HG02571 (cell line): ENCODE measurements around the gene COG5.
"Not testable (repeated sequence)": the region's sequence is repeated elsewhere in the genome, so short reads cannot be mapped to it uniquely, and the experiment has no call there.

Experiments used
- ATAC-seq: cut with Tn5 transposase; IDR thresholded peaks from one replicate; pipeline ENCODE4 v1.9.1; 2021; ENCODE audit warnings: mild to moderate bottlenecking, moderate library complexity; ENCODE audit not compliant: unreplicated experiment

The COG5 gene

DNA sequence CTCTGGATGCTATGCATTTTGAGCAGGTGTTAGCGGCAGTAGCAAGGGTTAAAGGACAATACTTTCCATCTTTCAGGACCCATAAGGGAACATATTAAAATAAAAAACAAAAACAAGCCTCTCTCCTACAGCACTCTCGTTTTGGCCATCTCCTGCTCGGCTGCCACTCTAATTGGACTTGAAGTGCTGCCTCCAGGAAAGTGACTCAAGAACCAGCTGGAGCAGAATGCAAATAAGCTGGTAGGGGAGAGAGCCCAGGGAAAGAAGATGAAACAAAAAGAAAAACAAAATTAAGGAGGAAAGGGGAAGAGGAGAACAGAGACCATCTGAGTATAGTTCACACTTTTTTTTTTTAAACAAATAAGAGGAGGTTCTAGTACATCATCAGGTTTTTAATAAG, 329.3 kb downstream of the COG5 start:
- no peak for ATAC-seq

DNA sequence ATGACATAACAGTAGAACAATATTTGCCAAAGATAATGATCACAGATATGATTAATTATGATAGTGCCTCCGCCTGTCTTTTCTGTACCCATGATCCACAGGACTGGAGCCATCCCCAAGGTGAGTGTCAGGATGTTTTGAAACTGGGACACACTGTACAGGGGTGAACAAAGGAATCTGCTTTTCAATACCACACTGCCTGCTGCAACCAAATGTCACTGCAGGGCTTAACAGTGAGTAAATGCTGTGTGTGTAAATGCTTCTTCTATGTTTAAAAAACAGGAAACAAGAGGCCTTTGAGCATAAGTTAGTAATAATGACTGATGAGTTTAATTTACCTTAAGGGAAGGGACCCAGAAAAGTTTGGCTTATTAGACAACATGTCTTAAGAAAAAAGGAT, 329.7 kb downstream of the COG5 start:
- no peak for ATAC-seq

DNA sequence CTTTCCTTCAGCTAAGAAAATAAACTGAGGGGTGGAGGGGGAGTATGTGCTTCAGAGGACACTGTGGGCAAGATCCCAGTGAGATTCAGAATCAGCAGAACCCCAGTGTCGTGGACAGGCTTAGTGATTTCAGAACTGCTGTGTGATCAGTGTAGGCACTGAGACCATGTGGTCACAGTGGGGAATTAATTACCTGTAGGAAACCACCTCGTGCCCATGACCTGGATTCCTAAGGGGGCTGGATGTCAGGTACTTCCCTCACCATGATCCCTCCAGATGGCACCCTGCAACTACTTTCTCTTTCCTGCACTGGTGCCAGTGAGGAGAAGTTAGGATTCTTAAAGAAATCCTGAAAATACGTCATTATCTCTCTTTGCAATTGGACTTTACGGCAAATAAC, 330.5 kb downstream of the COG5 start:
- ATAC-seq, result no peak

DNA sequence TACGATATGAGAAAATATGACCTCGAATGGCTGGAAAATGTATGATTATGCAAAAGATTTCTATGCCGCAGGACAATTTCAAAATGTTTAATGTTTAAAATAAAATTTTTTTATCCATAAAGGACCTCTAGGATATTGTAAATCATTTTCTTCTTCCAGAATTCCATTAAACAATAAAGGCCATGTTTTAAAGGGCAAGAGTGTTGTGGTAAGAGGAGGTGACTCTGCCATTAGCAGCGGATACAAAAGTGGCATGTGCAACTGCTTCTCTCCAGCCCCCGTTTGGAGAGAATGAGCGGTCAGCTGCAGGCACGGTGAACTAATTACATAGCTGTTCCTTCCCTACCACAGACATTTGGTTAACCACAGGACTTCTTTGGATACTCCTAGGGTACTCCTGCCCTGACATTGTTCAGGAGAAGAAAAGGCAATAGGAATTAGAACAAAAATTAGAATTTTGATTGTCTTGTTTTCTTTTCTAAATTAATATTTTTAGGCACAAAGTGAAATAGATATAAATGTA, 331.1 kb downstream of the COG5 start:
- no peak for ATAC-seq

DNA sequence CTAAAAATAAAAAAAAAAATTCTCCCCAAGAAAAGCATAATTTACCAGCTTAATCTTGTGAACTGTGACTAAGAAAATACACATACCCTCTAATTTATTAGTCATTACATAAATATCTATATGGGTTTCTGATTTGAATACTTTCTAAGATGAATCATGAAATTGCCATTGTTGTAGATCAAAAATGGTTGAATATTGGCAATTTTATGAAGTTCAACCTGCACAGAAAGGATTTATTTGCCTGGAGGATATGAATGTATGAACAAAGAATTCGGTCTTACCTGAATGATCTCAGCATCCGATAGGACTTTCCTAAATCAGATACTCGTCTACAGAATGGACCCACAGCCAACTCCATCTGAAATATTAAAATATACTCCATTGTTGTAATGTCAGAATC, 333.4 kb downstream of the COG5 start:
- no peak for ATAC-seq

DNA sequence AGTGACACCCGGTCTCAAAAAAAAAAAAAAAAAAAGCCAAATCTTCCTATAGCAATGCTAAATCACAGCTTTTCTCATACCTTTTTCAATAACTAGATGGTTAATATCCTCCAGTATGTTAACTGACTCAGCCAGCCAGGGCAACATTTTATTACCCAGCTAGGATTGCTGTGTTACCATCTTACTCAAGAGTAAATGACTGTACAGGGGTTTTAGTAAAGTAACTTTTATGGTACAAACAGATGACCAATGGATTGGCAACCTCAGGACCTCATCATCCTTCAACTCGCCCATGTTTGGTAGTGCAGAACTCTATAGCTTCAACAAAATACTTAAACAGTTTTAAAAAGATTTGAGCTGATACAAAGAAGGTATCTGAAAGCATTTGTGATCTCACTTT, 335.4 kb downstream of the COG5 start:
- no peak for ATAC-seq

DNA sequence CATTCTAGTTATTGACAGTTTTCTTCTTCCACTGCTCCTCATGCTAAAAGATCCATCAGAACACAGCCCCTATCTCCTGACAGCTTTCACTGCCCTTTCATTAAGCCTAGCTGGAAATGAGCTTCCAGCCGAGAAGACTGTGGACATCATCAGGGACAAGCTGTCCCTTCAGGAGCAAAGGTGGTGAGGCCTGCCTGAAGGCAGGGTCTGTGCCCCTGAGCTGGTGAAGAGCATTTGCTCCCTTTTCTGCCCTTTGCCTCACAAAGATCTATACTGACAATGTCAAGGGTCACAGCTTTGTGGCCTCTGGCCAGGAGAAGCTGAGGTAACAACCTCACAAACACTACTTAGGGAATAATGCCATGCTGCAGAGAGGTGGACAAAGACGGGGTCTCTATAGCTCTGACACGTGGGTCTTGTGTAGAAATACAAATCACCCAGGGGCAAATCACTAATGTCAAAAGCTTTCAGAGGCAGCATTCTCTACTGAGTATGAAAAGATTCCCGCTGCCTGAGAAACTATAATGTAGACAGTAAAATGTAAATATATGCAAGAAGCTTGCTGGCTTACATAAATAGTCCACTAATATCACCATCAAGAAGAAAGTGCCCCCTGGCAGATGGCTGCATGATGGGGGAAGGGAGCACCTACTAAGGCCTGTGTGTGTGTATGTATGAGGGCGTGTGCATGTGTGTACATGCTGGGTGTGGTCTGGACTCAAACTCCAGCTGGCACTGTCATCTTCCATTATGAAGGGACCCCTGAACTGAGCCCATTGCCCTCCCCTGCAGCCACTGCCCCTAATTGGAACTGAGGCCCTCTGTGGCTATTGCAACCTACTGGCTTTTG, 339.1 kb downstream of the COG5 start:
- no peak for ATAC-seq

DNA sequence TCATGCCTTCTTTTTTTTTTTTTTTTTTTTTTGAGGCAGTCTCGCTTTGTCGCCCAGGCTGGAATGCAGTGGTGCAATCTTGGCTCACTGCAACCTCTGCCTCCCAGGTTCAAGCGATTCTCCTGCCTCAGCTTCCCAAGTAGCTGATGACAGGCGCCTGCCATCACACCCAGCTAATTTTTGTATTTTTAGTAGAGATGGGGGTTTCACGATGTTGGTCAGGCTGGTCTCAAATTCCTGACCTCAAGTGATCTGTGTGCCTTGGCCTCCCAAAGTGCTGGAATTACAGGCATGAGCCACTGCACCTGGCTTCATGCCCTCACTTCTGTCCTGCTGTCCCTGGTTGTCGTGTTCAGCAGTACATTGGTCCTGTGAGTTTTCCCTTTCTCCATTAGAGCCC, 342.9 kb downstream of the COG5 start:
- ATAC-seq, result not testable (repeated sequence)

DNA sequence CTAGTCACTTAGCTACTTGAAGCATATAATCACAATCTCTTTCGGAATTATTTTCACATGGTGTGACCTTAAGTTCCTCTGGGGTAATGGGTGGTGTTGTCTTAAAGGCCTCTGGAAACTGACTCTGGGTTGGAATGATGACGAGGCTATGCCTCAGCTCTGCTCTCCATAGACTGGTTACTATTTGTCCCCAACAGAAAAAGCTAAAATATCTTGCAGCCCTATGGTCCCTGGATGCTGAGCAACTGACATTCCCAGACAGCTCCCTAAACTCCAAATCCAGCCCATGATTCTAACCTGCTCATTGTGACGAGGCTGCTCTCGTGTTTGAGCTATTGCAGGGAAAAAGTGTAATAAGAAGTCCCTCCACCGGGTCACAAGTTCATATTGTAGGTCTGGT, 343.4 kb downstream of the COG5 start:
- no peak for ATAC-seq

DNA sequence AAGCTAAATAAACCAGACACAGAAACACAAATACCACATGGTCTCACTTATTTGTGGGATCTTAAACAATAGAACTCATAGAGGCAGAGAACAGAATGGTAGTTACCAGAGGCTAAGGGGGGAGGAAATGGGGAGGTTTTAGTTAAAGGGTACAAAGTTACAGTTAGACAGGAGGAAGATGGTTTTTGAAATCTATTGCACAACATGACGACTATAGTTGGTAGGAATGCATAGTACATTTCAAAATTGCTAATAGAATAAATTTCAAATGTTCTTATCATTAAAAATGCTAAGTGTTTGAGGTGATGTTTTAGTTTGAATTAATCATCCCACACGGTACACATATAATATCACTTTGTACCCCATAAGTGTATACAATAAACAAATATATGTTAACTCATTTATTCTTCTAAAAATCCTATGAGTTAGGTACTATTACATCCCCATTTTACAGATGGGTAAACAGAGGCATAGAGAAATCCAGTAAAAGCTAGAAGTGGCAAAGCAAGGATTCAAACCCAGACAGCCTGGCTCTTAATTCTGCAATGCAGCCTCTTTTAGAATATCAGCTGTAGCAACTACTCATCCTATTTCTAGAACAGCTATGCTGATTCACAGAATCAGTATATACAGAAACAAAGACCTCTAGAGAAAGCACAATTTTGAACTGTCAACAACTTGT, 344.0 kb downstream of the COG5 start:
- ATAC-seq, result no peak

DNA sequence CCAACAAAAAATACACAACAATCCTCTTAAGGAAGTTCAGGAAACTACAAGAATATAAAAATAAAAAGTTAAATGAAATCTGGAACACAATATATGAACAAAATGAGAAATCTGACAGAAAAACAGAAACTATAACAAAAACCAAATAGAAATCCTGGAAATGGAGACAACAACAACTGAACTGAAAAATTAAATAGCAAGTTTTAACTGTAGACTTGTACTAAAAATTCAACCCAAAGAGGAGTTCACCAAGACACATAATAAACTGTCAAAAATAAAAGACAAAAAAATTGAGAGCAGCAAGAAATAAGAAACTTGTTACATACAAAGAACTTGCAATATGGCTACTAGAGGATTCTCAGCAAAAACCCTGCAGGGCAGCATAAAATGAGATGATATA, 349.8 kb downstream of the COG5 start:
- no peak for ATAC-seq

DNA sequence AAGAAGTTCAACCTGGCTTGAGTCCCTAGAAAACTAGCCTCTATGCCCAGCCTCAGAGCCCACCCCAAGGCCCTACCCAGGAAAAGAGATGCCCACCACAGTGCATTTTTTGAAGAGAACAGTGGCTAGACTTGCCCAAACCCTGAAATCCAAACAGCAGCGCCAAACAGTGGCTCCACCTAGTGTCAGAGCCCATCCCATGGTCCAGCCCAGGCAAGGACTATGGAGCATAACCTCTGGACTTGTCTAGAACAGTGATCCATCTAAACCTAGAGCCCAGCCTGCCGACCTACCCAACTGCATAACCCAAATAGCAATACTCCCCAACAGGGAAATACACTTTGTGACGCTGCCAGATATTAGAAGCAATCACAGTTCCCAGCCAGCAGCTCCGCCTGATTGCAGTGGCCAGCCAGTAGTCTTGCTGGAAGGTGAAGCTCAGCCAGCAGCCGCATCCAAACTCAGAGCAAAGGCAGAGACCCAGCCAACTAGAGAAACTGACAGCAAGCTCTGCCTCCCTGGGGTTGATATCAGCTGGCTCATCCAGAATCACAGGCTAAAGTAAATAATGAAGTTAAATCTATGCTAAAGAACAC, 350.4 kb downstream of the COG5 start:
- ATAC-seq, result no peak

DNA sequence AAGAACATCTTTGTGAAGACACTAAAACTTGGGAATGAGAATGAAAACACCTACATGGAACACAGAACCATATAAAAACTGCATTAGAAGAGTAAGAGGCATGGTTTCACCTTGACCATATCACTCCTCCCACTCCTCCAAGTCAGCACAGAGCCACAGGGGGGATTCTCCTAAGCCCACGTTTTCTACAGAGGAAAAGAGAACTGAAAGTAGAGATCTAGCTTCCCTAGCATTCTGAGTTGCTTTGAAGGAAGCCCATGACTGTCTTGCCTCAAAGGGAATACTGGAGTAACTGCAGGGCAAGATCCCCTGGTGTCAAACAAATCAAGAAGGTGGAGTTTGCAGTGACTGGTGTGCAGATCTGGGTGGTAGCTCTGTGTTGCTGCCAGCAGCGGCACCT, 351.0 kb downstream of the COG5 start:
- ATAC-seq, result no peak

DNA sequence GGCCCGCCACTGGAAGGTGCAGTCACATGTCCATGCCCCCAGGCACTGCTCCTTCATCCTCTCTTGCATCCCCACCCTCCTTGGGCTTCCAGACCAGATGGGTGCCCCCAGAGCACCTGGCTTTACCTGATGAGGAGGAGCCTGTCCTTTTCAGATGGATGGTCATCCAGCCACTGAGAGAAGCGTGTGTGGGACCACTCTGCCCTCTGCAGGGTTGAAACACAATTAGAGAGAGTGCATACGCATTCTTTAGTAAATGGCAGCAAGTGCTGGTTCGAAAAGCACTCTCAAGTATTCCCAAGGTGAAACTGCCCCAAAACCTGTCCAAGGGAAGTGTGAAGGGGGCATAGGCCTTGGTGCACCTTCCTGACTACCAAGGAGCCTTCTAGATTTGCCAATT, 353.3 kb downstream of the COG5 start:
- ATAC-seq, result no peak

DNA sequence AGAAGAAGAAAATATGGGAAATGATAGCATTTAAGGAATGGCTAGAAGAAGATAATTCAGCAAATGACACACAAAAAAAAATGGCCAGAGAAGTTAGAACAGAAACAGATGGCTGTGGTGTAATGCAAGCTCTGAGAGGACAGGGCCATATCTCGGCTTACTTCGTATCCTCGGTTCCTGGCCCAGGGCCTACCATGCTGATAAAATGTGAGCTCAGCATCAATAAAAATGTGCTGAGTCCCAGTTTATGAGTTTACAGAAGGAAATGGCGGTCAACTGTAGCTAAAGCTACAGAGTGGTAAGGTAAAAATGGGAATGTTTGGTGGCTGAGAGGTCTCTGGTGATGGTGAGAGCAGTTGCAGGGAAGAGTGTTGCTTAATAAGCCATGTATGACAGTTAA, 354.2 kb downstream of the COG5 start:
- ATAC-seq, result no peak

DNA sequence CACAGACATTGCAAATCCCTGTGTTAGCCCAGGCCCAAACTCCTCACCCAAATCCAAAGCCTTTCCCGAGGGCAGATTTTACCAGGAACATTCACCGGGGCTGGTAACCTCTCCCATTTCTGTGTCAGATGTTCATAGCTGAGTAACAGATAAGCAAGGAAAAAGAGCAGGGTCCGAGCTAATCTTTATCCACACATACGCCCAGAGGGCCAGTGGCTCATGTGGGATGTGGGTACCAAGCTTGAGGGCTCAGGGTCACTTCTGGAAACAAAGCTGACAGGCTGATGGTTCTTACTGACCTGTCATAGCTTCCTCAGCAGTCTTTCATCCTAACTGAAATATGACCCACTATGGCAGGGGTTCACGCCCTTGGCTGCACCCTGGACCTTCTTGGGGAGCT, 355.2 kb downstream of the COG5 start:
- no peak for ATAC-seq

DNA sequence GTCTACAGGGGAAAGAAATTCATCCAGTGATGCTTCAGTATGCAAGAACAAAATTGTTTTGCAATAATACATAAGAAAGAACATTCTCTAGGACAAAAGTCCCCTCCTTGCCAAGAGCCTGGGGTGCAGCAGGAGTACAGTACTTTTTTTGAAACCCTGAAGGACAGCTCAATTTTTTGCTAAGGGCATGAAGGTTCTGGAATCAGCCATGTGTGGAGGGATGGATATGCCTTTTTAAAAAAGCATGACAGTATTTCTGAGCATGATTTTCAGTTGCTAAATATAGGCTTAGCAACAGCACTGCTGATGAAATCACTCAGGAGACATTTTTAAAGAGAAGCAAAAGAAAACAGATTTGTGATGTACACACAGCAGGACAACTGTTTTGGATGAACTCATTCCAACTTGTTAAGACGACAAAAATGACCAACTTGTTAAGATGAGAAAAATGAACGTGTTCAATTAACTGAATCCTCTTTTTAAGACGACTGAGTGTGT, 355.6 kb downstream of the COG5 start:
- no peak for ATAC-seq

DNA sequence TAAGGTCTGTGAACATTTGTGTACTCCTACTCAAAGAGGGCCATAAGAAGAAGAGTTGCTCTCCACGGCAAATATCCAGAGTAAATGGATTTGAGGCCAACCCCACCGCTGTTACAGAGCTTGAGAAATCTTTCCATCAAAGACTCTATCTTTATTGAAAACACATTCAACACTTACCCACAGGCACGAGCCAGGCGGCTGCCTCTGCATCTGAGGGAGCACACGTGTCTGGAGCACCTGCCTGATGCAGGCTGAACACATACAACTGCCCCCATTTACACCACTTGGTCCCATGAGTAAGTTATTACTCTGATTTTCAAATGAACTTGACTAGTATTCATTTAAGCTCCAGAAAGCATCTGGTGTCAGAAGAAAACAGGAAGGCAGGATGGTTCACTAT, 356.3 kb downstream of the COG5 start:
- no peak for ATAC-seq

DNA sequence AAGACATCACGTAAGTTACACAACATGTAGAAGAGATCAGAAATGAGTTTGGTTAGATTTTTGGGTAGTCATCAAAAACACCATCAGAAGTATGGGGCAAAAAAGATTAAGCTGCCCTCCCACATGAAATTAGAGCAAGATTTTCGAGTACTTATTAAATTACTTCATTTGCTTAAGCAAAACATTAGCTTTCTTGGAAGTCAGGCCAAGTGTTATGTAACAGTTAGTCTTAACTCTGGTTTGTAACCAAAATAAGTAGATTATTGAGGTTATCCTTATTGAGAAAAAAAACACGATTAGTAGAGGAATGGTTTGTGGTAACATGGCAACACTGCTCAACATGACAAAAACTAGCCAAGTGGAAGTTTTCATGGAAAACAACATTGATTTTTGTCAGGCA, 357.0 kb downstream of the COG5 start:
- ATAC-seq, result no peak

DNA sequence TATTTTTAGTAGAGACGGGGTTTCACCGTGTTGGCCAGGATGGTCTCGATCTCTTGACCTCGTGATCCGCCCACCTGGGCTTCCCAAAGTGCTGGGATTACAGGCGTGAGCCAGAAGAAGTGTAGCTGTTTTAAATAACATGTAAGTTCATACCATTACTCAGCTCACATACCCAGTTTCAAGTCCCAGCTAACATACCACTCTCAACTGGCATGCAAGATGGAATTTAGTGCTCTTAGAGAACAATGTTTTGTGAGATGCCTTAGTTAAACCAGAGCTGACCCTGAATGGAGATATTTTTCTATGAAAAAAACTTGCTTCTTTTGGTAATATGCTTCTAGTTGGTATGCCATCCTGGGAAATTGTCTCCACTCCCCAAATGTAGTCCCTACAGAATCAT, 357.6 kb downstream of the COG5 start:
- ATAC-seq, result no peak

DNA sequence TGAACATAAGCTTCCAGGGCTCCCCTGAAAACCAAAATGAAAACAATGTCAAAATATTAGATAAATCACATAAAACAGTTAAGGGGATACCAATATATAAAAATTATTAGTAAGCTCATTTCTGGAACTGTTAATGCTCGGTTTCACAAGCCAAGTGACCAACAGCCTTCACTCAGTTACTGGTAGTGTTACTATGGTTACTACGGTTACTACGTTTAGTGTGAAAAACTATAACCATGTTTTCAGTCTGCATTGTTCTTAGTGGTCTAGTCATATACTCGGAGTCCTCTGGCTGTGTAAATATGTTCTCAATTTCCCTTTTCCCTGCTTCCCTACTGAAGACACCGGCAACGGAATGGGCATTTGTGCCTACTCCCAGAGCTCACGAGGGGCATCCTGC, 360.1 kb downstream of the COG5 start:
- no peak for ATAC-seq
